Stimulated activated CD4-positive, alpha-beta T cell treated with anti-CD3 and anti-CD28 coated beads, Interleukin-2, amount 100 ng/mL, for 24 hours (primary cell): ENCODE data around the gene CEP68.
A peak's percentile ranks its signal among the peaks of the same experiment; 100 is the strongest.
"Not testable (repeated sequence)": the region's sequence is repeated elsewhere in the genome, so short reads cannot be mapped to it uniquely, and the experiment has no call there.

Experiments used
- DNase-seq, 2 donors: peaks; one replicate each; pipeline ENCODE4 v3.0.0-alpha.2; 2020

Gene CEP68

GRCh38 chr2:65056215-65057053, at the start of gene CEP68:
TSS of gene CEP68 (plus strand) at chr2:65056416. CDS start at chr2:65069445, 13,029 bp downstream.
- DNase-seq, result peak; percentile 96 to 97

GRCh38 chr2:65013776-65014175, 42.4 kb upstream of the CEP68 start:
- DNase-seq, result no peak

- no peak for DNase-seq
Observed at GRCh38 chr2:65015731-65016130, 40.5 kb upstream of the CEP68 start.

GRCh38 chr2:65016789-65017188, 39.4 kb upstream of the CEP68 start:
- DNase-seq, result no peak

- DNase-seq, result no peak
Observed at GRCh38 chr2:65017335-65017734, 38.9 kb upstream of the CEP68 start.

- DNase-seq, result no peak
Observed at GRCh38 chr2:65018141-65018582, 38.1 kb upstream of the CEP68 start.

GRCh38 chr2:65019010-65019409, 37.2 kb upstream of the CEP68 start:
- DNase-seq, result no peak

- DNase-seq, result no peak
Observed at GRCh38 chr2:65019675-65020195, 36.5 kb upstream of the CEP68 start.

- DNase-seq, result not testable (repeated sequence)
Observed at GRCh38 chr2:65020251-65020650, 36.0 kb upstream of the CEP68 start.

- no peak for DNase-seq
Observed at GRCh38 chr2:65020943-65021528, 35.2 kb upstream of the CEP68 start.

GRCh38 chr2:65021709-65022108, 34.5 kb upstream of the CEP68 start:
- no peak for DNase-seq

- no peak for DNase-seq
Observed at GRCh38 chr2:65022189-65022588, 34.0 kb upstream of the CEP68 start.

GRCh38 chr2:65023742-65024141, 32.5 kb upstream of the CEP68 start:
- no peak for DNase-seq

- DNase-seq, result no peak
Observed at GRCh38 chr2:65024149-65024829, 31.9 kb upstream of the CEP68 start.

- no peak for DNase-seq
Observed at GRCh38 chr2:65025453-65026123, 30.6 kb upstream of the CEP68 start.

- DNase-seq, result no peak
Observed at GRCh38 chr2:65026154-65026553, 30.1 kb upstream of the CEP68 start.

- DNase-seq, result no peak
Observed at GRCh38 chr2:65026704-65027464, 29.3 kb upstream of the CEP68 start.

GRCh38 chr2:65027616-65028244, 28.5 kb upstream of the CEP68 start:
- no peak for DNase-seq

GRCh38 chr2:65030476-65031332, 25.5 kb upstream of the CEP68 start:
- DNase-seq, result no peak

- DNase-seq, result no peak
Observed at GRCh38 chr2:65031341-65032018, 24.7 kb upstream of the CEP68 start.
